ENCODE data around the gene ESPNL.

Gene ESPNL

GRCh38 chr2:238151628-238152235 lies 51.6 kb downstream of the ESPNL start:
- no peak for DNase-seq
- Histone ChIP-seq H3K4me3 (no peak overlapping the region), H3K36me3 (peaks cover 0 to 39% (median 8%) of the 10 kb centered on the region in 3 donors), H3K27ac (no peak overlapping the region), H3K9me3 (no peaks in the 10 kb centered on the region), H3K27me3 (no peaks in the 10 kb centered on the region), H3K4me1 (no peaks in the 10 kb centered on the region)
- TF ChIP-seq CTCF (IDR thresholded peaks at IDR 0.05) = no peak
- intact Hi-C loops (cut with DNase I; ENCODE audit: low total_unique reads) = no loop called here

- H3K27ac ChIP-seq = no peak overlapping the region
These were observed 52.9 kb downstream of the ESPNL start for GRCh38 chr2:238152771-238153688.

GRCh38 chr2:238154570-238154969 lies 54.4 kb downstream of the ESPNL start:
- DNase-seq = no peak
- Histone ChIP-seq H3K27ac (no peak overlapping the region), H3K4me3 (no peak overlapping the region), H3K4me1 (peaks cover 0 to 13% (median 12%) of the 10 kb centered on the region in 4 donors), H3K36me3 (peaks cover 0 to 20% (median 0%) of the 10 kb centered on the region in 3 donors), H3K27me3 (peaks cover 0 to 16% of the 10 kb centered on the region in 2 donors), H3K9me3 (no peaks in the 10 kb centered on the region)
- intact Hi-C loops (cut with DNase I; ENCODE audit: low total_unique reads) = no loop called here
- no peak for TF ChIP-seq CTCF (IDR thresholded peaks at IDR 0.05)

More at GRCh38 chr2:238152771-238153688, 52.9 kb downstream of the ESPNL start:
- DNase-seq = no peak
- Histone ChIP-seq H3K27me3 (peaks cover 0 to 2% of the 10 kb centered on the region in 2 donors), H3K4me3 (no peak overlapping the region), H3K9me3 (no peaks in the 10 kb centered on the region), H3K4me1 (no peaks in the 10 kb centered on the region), H3K36me3 (peaks cover 0 to 34% (median 8%) of the 10 kb centered on the region in 3 donors)
- no peak for TF ChIP-seq CTCF (IDR thresholded peaks at IDR 0.05)
- intact Hi-C loops (cut with DNase I; ENCODE audit: low total_unique reads) = no loop called here

GRCh38 chr2:238155051-238155760 lies 55.1 kb downstream of the ESPNL start:
- Histone ChIP-seq H3K9me3 (no peaks in the 10 kb centered on the region), H3K27me3 (peaks cover 0 to 22% of the 10 kb centered on the region in 2 donors), H3K27ac (no peak overlapping the region), H3K36me3 (peaks cover 0 to 15% (median 0%) of the 10 kb centered on the region in 3 donors), H3K4me3 (no peak overlapping the region), H3K4me1 (peaks cover 0 to 16% (median 13%) of the 10 kb centered on the region in 4 donors)
- no peak for DNase-seq
- intact Hi-C loops (cut with DNase I; ENCODE audit: low total_unique reads) = no loop called here
- no peak for TF ChIP-seq CTCF (IDR thresholded peaks at IDR 0.05)
